HUES48 (cell line): ENCODE results near the gene VPS16.

Experiments
- H3K27ac ChIP-seq: one replicate; pipeline ENCODE4 v1.7.0; 2013; ENCODE audit warnings: low read depth, low read length, inconsistent platforms
- H3K27me3 ChIP-seq: 2 replicates; pipeline ENCODE4 v1.6.1; 2013; ENCODE audit warnings: mild to moderate bottlenecking, low read length; ENCODE audit not compliant: control insufficient read depth, insufficient read depth
- H3K36me3 ChIP-seq: 2 replicates; pipeline ENCODE4 v1.6.1; 2013; ENCODE audit warnings: low read length; ENCODE audit not compliant: control insufficient read depth, insufficient read depth
- H3K4me1 ChIP-seq: 2 replicates; pipeline ENCODE4 v1.6.1; 2013; ENCODE audit warnings: mild to moderate bottlenecking, low read length; ENCODE audit not compliant: control insufficient read depth, insufficient read depth
- H3K4me3 ChIP-seq: 2 replicates; pipeline ENCODE4 v1.5.1; 2013; ENCODE audit warnings: mild to moderate bottlenecking, low read depth, low read length
- H3K9ac ChIP-seq: 2 replicates; pipeline ENCODE4 v1.6.1; 2013; ENCODE audit warnings: mild to moderate bottlenecking, low read depth, low read length, moderate library complexity
- H3K9me3 ChIP-seq: 2 replicates; pipeline ENCODE4 v1.6.1; 2013; ENCODE audit warnings: low read length; ENCODE audit not compliant: control insufficient read depth, insufficient read depth

VPS16 gene

DNA sequence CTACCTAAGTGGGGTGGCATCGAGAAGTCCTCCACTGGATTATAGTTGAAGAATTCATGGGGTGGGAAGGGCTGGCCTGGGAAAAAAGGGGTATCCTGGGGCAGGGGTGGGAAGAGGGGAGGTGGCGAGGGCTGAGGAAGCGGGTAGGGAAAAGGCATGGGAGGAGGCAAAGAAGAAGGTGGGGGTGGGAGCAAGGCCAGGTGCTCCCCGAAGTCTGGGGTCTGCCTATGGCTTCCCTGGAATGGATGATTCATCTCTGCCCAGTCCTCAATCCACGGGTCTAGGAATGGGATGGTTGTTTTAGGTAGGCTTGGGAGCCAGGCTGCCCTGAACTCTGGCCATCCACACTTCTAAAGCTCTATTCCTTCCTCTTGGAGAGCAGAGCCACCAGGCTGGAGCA, 4.5 kb upstream of the VPS16 start:
- H3K4me1 ChIP-seq: no peaks in the 10 kb centered on the region
- no peaks in the 10 kb centered on the region for H3K36me3 ChIP-seq
- H3K27ac ChIP-seq: no peak overlapping the region
- peaks cover 14% of the 10 kb centered on the region for H3K27me3 ChIP-seq
- no peaks in the 10 kb centered on the region for H3K9me3 ChIP-seq
- no peak overlapping the region for H3K9ac ChIP-seq
- no peak overlapping the region for H3K4me3 ChIP-seq

DNA sequence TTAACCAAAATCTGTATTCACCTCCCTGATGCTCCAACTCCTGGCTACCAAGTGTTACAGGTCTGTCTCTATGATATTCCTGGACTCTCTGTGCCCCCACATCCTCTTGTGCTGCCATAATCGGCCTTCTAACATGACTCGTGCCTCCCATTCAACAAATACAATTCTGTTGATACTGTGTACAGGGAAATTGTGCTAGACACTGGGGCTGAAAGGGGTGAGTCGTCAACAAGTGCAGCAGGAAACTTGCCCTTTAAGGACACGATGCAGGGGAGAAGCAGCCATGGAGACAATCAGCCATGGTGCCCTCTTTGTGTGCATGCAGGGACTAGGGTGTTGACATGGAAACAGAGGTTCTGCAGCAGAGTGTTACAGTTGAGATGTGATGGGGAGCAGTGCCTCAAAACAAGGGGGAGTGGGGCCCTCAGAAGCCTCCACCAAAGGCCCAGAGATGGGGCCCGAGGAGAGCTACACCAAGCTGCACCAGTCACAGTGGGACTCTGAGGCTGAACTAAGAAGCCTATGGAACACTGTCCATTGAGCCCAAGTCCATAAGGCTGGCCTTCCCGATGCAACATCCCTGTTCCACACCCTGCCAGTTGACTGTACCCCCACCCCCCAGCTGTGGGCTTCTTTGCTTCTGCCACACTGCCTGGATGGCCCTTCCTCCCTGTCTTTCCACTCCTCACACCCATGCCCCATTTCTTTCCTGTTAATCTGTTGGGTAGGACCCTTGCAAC, 3.2 kb upstream of the VPS16 start:
- Histone ChIP-seq H3K36me3 (no peaks in the 10 kb centered on the region), H3K4me3 (no peak overlapping the region), H3K27ac (no peak overlapping the region), H3K27me3 (peaks cover 14% of the 10 kb centered on the region), H3K9me3 (no peaks in the 10 kb centered on the region), H3K9ac (no peak overlapping the region), H3K4me1 (0 out of 2 replicates have a peak, but pooled peaks cover 3% of the 10 kb centered on the region)

DNA sequence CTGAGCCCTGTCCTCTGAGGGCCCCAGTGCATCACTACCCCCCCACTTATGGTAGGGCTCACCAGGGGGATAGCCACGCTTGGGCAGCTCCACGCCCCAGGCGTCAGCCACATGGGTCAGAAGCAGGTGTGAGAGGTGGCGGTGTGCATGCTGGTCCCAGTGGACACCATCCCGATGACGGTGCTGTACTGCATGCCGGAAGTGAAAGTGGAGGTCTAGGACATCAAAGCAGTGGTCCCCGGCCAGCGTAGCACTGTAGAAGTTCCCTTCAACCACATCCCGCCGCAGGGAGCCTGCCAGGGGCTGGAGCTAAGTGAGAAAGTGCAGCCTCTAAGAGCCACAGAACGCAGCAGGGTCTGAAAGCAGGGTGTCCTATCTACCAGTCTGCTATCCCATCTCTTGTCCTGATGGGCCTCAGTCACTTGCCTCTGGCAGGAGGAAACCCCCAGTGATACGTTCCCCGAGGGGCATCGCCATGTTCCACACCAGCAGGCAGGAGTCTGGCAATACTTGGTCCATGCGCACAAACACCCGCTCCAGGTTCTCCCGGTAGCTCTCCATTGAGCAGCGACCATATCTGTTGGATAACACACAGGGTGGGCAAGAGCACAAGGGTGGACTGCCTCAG, 2.3 kb upstream of the VPS16 start:
- peaks cover 14% of the 10 kb centered on the region for H3K27me3 ChIP-seq
- 0 out of 2 replicates have a peak, but pooled peaks cover 3% of the 10 kb centered on the region for H3K4me1 ChIP-seq
- H3K4me3 ChIP-seq: no peak overlapping the region
- no peak overlapping the region for H3K9ac ChIP-seq
- H3K9me3 ChIP-seq: no peaks in the 10 kb centered on the region
- H3K27ac ChIP-seq: no peak overlapping the region
- no peaks in the 10 kb centered on the region for H3K36me3 ChIP-seq

DNA sequence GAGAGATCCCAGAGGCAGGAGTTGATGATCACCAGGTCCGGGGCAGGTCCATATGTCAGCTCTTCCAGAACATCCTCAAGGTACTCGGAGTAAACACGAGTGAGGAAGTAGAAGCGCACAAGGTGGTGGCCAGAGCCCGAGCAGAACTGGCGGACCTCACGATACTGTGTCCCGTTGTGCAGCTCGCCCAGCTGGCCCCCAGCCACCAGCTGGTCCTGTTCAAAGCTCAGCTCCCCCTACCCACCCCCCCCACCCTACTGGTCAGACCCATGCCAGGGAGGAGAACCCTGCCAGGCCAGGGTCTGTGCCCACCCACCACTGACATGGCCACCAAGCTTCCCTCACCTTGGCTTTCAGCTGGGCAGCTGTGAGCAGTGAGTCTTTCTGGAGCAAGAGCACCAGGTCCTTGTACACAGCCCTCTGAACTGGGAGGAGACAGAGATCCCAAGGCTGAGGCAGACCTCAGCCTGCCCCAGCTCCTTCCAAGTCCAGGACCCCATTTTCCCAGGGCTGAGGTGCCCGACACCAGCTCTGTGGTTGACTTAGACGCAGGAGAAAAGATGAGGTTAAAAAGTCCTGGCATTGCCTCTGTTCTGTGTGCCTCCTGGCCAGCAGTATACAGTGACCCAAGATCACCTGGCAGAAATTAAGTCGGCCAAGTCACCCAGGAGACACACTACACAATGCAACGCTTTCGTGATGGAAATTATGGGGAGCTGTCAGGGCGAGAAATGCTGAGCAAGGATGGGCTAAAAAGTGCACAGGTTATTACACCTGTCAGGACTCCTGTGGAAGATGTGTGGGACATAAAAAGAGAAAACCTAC, 1.5 kb upstream of the VPS16 start:
- H3K9me3 ChIP-seq: no peaks in the 10 kb centered on the region
- no peak overlapping the region for H3K4me3 ChIP-seq
- peaks cover 14% of the 10 kb centered on the region for H3K27me3 ChIP-seq
- H3K9ac ChIP-seq: no peak overlapping the region
- H3K27ac ChIP-seq: no peak overlapping the region
- H3K4me1 ChIP-seq: 0 out of 2 replicates have a peak, but pooled peaks cover 3% of the 10 kb centered on the region
- no peaks in the 10 kb centered on the region for H3K36me3 ChIP-seq

DNA sequence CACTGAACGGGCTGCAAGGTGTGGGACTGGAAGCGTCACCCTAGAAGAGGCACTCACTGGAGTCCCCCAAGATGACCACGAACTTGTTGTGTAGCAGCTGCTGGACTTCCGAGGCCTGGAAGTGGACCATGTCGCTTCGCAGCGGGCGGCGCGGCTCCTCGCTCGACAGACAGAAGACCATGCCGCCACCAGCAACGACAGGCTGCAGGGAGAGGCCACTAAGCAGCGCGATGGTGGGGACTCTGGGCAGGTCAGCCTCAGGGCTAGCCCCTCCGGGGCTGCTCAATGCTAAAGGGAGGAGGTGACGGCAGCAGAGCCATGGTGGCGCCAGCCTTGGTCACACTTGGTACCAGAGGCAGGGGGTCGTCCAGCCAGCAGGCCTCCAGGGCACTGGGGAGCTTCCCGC, 810 bp upstream of the VPS16 start:
- H3K9ac ChIP-seq: no peak overlapping the region
- no peaks in the 10 kb centered on the region for H3K9me3 ChIP-seq
- H3K27me3 ChIP-seq: peaks cover 14% of the 10 kb centered on the region
- peak overlapping the region; percentile 84; the same call in 1 of the 2 replicates for H3K4me3 ChIP-seq
- H3K27ac ChIP-seq: no peak overlapping the region
- no peaks in the 10 kb centered on the region for H3K36me3 ChIP-seq
- 0 out of 2 replicates have a peak, but pooled peaks cover 3% of the 10 kb centered on the region for H3K4me1 ChIP-seq

DNA sequence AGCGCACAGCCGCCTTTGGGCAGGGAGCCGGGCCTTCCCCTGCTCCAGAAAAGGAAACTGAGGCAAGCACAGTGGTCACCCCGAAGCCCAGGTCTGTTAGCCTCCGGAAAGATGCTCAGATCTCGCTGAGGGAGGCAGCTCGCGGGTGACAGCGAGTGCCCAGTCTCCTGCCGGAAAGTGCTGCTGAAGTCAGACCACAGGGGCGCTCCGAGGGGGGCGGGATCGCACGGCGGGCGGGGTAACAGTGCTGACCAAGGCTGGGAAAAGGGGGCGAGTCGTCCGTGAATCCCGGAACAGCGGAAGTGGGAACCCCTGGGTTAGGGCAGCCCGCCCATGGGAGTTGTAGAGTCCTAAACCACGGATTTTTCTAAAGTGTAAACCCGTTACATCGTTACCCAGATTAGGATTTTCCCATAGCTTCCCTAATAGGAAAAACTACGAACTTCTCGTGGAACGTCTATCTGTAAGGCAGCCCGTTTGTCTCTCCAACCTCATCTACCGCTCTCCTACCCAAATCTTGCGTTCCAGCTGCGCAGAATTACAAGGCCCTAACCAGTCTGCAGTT, 504 bp downstream of the VPS16 start:
- 0 out of 2 replicates have a peak, but pooled peaks cover 3% of the 10 kb centered on the region for H3K4me1 ChIP-seq
- peaks cover 14% of the 10 kb centered on the region for H3K27me3 ChIP-seq
- no peak overlapping the region for H3K9ac ChIP-seq
- no peaks in the 10 kb centered on the region for H3K36me3 ChIP-seq
- H3K4me3 ChIP-seq: peak overlapping the region; percentile 84
- H3K9me3 ChIP-seq: no peaks in the 10 kb centered on the region
- H3K27ac ChIP-seq: no peak overlapping the region

DNA sequence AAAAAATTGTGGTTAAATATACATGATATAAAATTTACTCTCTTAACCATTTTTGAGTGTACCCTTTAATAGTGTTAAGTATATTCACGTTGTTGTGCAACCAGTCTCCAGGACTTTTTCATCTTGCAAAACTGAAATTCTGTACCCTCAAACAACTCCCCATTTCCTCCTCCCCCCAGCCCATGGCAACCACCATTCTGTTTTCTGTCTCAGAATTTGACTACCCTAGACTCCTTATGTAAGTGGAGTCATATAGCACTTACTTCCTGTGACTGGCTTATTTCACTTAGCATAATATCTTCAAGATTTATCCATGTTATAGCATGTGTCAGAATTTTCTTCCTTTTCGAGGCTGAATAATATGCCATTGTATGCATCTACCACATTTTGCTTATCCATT, 5.1 kb downstream of the VPS16 start:
- Histone ChIP-seq H3K9ac (no peak overlapping the region), H3K27ac (no peak overlapping the region)

DNA sequence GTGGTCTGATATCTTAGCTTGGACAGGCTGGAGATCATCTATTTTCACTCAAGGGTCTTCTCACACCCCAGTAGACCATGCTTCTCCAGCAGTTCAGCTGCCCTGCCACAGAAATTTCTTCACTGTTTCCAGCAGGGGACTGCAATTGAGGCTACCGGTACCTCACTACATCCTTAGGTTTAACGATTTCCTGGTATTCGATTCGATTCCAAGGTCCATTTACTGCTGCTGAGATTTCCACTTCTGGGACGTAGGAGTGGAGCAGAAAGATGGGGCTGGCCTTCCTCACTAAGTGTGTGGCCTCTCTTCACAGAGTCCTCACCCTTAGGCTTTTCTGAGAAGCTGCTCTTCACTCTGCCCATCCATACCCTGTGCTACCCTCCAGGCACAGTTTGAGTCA, 6.2 kb downstream of the VPS16 start:
- no peaks in the 10 kb centered on the region; the same call in 1 of the 2 replicates for H3K27me3 ChIP-seq
- H3K9ac ChIP-seq: no peak overlapping the region

More for the DNA sequence above, 5.1 kb downstream of the VPS16 start:
- Histone ChIP-seq H3K36me3 (no peaks in the 10 kb centered on the region), H3K4me1 (0 out of 2 replicates have a peak, but pooled peaks cover 3% of the 10 kb centered on the region), H3K4me3 (no peak overlapping the region), H3K9me3 (no peaks in the 10 kb centered on the region), H3K27me3 (no peaks in the 10 kb centered on the region; the same call in none of the 2 replicates)

DNA sequence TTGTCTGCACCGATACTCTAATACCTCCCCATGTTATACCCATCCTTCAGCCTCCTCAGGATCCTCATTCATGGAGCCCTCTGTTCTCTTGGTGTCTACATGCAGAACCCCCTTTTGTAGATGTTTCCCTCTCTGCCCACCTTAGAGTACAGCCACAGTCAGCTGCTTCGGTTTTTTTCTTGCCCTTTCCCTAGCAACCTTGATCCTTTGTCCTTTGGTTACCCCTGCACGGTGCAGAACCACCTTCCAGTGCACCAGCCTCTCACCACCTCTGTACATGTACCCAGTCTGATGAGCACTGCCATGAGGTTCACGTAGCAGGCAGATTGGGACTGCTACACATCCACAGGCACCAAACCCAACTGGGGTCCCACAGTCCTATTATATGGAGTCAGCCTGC, 7.3 kb downstream of the VPS16 start:
- Histone ChIP-seq H3K9ac (no peak overlapping the region), H3K9me3 (no peaks in the 10 kb centered on the region), H3K27ac (no peak overlapping the region), H3K27me3 (no peaks in the 10 kb centered on the region; the same call in 1 of the 2 replicates), H3K36me3 (no peaks in the 10 kb centered on the region), H3K4me1 (no peaks in the 10 kb centered on the region), H3K4me3 (no peak overlapping the region)

More for the DNA sequence above, 6.2 kb downstream of the VPS16 start:
- Histone ChIP-seq H3K4me1 (no peaks in the 10 kb centered on the region), H3K9me3 (no peaks in the 10 kb centered on the region), H3K4me3 (no peak overlapping the region), H3K36me3 (no peaks in the 10 kb centered on the region), H3K27ac (no peak overlapping the region)

DNA sequence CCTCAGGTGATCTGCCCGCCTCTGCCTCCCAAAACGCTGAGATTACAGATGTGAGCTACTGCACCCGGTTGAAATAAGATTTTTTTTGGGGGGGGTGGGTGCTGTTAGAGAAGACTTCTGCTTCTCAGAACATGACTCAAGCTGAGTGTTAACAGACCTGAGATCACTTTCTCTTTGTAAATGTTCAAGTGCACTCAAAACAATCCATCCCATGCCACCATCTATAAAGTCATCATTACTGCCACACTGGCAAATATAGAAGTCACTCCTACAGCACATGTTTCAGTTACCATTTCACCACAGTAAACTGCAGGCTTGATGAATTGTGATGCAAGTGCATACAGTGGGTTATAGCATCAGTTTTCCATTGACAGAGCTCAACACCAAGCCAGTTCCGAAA, 9.0 kb downstream of the VPS16 start:
- Histone ChIP-seq H3K4me1 (no peaks in the 10 kb centered on the region), H3K36me3 (no peaks in the 10 kb centered on the region), H3K27ac (no peak overlapping the region), H3K27me3 (no peaks in the 10 kb centered on the region; the same call in 1 of the 2 replicates), H3K9ac (no peak overlapping the region), H3K4me3 (no peak overlapping the region), H3K9me3 (no peaks in the 10 kb centered on the region)
